Spinal cord (tissue), 10 donors: ENCODE measurements around the gene CROCC2. TPM values are rescaled to one million over a fixed set of nuclear protein-coding genes. Genes with fewer than 3 reads are reported as not detected.

Experiments
- DNase-seq, 6 donors: peaks; one replicate each; pipeline versions ENCODE4 v3.0.0 to v3.0.0-alpha.2; 2013 to 2015; ENCODE audit warnings: low spot score in 6 of 6, low read depth in 4 of 6
- H3K27ac ChIP-seq: one replicate; pipeline ENCODE4 v1.5.1; 2013; ENCODE audit warnings: low read depth, low read length, control low read depth
- H3K27me3 ChIP-seq: one replicate; pipeline ENCODE4 v1.6.1; 2013; ENCODE audit warnings: low read length; ENCODE audit not compliant: control insufficient read depth, insufficient read depth
- H3K36me3 ChIP-seq: one replicate; pipeline ENCODE4 v1.6.1; 2013; ENCODE audit warnings: low read length; ENCODE audit not compliant: control insufficient read depth, insufficient read depth
- H3K4me1 ChIP-seq: one replicate; pipeline ENCODE4 v1.6.1; 2013; ENCODE audit warnings: low read length; ENCODE audit not compliant: control insufficient read depth, insufficient read depth
- H3K4me3 ChIP-seq: one replicate; pipeline ENCODE4 v1.5.1; 2013; ENCODE audit warnings: low read depth, low read length, control low read depth
- H3K9me3 ChIP-seq: one replicate; pipeline ENCODE4 v1.6.1; 2013; ENCODE audit warnings: low read length; ENCODE audit not compliant: control insufficient read depth, insufficient read depth
- WGBS: methylation state at CpG from one replicate; pipeline ENCODE4 v1.1.5; 2013; ENCODE audit warnings: missing lambda C conversion rate; ENCODE audit not compliant: insufficient coverage; 5-methylcytosine and 5-hydroxymethylcytosine counted together
- polyA plus RNA-seq, 2 donors: library from polyadenylated mRNA; unstranded; fragments of 120-200 nt; gene quantifications; one replicate each; pipeline ENCODE4 v1.2.1, GENCODE V29; 2013; ENCODE audit not compliant: insufficient read length in 2 of 2
- total RNA-seq, 2 donors: library from RNA; depleted of rRNA in 1 of 2; stranded (reverse); fragments of 120-200 nt in 1 of 2; fragments of >200 nt in 1 of 2; gene quantifications; one replicate each; pipeline versions ENCODE4 v1.2.3 to v1.2.4, GENCODE V29; 2013 to 2014
- donor health status: healthy.

The CROCC2 gene
- total and polyA plus RNA-seq, 4 donors: 0.30 to 4.4 (median 3.0) TPM

DNA sequence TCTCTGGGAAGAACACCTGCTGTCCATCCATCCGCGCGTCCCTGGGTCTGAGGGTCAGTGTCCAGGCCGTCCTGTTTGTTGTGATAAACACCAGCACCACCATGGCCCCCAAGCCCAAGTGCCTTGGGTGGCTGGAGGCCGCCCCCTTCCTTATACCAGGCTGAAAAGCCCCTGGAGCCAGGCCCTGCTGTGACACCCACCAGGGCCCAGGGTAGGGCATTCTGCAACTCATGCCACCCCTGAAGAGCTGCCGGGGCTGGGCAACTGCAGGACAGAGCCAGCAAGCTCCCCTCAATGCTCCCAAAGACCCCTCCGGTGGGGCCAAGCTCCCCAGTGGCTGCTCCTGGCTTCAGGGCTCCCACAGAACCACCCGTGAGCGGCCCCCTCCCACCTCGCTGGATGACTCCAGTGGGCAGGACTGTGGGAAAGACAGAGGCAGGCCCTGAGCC lies 60.3 kb downstream of the CROCC2 start:
- no peak for DNase-seq
- Histone ChIP-seq H3K27ac (no peak overlapping the region), H3K4me1 (peaks cover 16% of the 10 kb centered on the region), H3K4me3 (no peak overlapping the region), H3K9me3 (no peaks in the 10 kb centered on the region), H3K27me3 (peaks cover 4% of the 10 kb centered on the region), H3K36me3 (peaks cover 13% of the 10 kb centered on the region)
- WGBS: 93% methylated on average over 8 of the region's 10 CpGs

DNA sequence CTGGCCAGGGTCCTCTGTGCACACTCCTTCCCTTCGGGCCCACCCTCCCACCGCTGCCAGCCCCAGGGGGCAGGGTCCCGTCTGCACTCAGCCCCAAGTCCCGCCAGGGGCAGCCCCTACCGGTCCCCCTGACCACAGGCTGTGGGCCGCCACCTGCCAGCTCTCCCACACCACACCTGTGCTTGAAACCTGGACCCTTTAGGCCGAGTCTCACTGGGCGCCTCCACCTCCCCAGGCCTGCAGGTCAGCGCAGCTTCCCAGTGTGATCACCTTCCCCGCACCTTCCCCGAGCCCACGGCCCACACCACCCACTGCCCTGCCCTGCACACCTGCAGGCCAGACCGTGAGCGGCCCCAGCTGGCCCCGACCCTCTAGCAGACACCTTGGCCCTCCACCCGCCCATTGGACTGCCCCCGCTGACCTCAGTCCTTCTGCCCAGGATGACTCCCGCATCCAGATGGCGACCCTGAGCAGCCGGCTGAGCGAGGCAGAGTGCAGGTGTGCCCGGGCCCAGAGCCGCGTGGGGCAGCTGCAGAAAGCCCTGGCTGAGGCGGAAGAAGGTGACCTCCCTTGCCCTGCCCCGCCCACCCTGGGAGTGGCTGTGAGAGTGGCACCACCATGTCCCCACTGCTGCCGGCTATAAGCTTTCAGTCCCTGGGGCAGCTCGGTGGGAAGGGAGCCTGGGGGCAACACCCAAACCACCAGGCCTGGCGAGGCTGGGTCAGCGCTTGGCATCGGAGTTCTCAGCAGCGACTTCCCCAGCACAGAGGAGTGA lies 61.0 kb downstream of the CROCC2 start:
- DNase-seq: no peak
- Histone ChIP-seq H3K9me3 (no peaks in the 10 kb centered on the region), H3K27me3 (peaks cover 4% of the 10 kb centered on the region), H3K4me3 (no peak overlapping the region), H3K4me1 (peaks cover 14% of the 10 kb centered on the region), H3K27ac (no peak overlapping the region), H3K36me3 (peaks cover 13% of the 10 kb centered on the region)
- WGBS: 85% methylated on average over 32 of the region's 32 CpGs

DNA sequence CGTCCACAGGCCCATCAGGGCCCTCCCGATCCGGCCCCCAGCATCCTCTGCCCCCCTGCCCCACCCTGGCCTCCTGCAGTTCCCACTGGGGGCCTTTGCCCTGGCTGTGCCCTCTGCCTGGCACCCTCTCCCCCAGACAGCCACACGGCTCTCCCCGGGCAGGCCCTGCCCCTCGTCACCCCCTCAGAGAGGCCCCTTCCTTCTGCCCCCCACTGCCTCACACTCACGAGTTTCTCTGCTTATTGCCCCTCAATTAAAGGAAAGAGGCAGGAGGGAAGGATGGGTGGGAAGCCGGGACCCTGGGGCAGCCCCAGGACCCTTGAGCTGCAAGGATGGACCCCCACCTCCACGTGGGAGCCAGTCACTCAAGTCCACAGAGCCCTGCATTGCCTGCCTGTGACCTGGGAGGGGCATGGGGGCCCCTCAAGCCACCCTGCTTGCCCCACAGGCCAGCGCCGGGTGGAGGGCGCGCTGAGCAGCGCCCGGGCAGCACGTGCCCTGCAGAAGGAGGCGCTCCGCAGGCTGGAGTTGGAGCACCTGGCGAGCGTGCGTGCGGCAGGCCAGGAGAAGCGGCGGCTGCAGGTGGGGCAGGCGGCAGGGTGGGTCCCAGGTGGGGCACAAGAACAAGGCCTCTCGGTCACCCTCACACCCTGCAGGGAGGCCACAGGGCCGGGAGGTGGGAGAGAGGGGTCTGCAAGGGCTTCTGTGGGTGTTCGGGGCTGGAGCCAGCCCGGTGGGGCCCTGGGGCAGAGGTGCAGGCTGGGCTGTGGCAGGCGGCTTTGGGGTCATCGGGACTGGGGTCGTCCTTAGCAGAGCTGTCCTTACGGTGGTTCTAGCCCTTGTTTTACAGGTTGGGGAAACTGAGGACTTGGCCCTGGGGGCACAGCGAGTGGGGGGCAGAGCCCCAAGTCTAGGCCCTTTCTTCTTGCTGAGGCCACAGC lies 61.8 kb downstream of the CROCC2 start:
- Histone ChIP-seq H3K27me3 (peaks cover 4% of the 10 kb centered on the region), H3K4me3 (no peak overlapping the region), H3K4me1 (peaks cover 14% of the 10 kb centered on the region), H3K27ac (no peak overlapping the region), H3K9me3 (no peaks in the 10 kb centered on the region), H3K36me3 (peaks cover 13% of the 10 kb centered on the region)
- 91% methylated on average over 28 of the region's 34 CpGs for WGBS
- DNase-seq: no peak

DNA sequence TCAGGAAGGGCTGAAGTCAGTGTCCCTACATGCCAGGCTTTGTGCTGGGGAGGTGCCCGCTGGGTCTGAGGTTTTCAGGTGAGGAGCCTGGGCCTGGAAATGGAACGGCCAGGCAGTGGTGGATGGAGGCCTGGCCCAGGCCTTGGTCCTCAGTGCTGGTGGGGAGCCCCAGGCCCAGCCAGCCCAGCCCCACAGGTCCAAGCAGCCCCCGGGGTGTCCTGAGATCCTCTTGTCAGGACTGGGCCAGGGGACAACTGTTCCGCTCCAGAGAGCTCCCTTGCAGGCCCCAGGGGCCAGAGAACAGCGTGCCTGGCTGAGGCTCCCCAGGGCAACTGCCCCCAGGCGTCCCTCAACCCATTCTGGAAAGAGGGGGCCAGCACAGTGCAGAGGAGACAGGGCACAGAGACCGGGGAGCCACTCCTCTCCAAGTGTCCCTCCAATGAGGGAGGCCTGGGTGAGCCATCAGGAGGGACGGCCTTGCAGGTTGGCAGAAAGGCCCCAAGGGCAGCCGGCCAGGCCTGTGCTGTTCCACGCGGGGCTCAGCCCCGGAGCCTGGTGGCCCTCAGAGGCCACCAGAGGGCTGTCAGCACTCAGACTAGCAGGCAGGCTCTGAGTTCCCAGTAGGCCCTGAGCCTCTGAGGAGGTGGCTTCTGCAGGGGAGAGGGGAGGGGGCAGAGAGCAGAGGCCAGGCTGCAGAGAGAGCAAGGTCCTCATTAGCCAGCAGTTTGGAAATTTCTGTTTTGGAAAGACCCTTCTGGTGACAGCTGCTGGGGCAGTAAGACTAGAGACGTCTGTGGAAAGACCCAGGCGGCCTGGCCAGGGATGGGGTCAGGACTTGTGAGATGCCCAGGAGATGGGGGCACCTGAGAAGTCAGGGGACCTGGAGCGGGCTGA lies 62.8 kb downstream of the CROCC2 start:
- Histone ChIP-seq H3K27me3 (peaks cover 4% of the 10 kb centered on the region), H3K27ac (no peak overlapping the region), H3K4me1 (peaks cover 19% of the 10 kb centered on the region), H3K9me3 (no peaks in the 10 kb centered on the region), H3K36me3 (peaks cover 13% of the 10 kb centered on the region), H3K4me3 (no peak overlapping the region)
- 81% methylated on average over 15 of the region's 15 CpGs for WGBS
- DNase-seq: no peak

DNA sequence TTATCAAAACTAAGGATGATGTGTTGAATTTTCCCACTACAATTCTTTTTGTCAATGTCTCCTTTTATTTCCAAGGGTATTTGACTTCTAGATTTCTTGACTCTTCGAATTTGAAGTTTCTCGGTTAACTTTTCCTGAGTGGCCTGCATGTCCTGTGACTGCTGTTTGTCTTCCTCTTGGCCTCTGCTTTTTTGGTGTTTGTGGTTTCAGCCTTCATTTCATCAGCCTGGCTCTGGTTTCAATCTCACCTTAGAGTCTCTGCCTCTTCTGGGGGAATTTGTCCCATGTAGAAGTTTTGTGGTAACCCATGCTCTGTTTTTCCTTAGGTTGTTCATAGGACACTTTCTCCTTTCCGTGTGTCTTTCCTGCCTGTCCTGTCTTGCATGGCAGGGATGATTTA lies 64.0 kb downstream of the CROCC2 start:
- Histone ChIP-seq H3K4me1 (peaks cover 19% of the 10 kb centered on the region), H3K9me3 (no peaks in the 10 kb centered on the region), H3K4me3 (no peak overlapping the region), H3K27ac (no peak overlapping the region), H3K36me3 (peaks cover 13% of the 10 kb centered on the region), H3K27me3 (peaks cover 6% of the 10 kb centered on the region)
- WGBS: no CpG with 5 or more reads among the region's 3 CpGs
- no peak for DNase-seq

DNA sequence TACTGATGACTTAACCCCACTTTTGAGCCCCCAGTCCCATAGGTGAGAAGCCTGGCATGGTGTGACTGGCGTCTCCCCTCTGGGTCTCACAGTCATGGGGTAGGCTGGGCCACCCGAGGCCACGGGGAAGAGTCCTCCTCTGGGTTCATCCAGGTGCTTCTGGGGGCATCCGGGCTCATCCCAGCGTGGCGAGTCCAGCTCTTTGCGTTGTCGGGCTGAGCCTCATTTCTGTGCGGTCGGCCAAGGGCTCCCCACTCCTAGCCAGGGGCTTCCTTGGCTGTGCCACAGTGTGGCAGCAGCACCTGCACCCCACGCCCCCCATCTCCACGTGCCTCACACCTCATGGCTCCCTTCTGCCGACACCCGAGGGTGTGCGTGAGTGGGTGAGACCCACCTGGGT lies 64.7 kb downstream of the CROCC2 start:
- Histone ChIP-seq H3K27me3 (peaks cover 9% of the 10 kb centered on the region), H3K4me1 (peaks cover 19% of the 10 kb centered on the region), H3K27ac (no peak overlapping the region), H3K9me3 (no peaks in the 10 kb centered on the region), H3K4me3 (no peak overlapping the region), H3K36me3 (peaks cover 10% of the 10 kb centered on the region)
- WGBS: 93% methylated on average over 15 of the region's 15 CpGs
- DNase-seq: no peak

DNA sequence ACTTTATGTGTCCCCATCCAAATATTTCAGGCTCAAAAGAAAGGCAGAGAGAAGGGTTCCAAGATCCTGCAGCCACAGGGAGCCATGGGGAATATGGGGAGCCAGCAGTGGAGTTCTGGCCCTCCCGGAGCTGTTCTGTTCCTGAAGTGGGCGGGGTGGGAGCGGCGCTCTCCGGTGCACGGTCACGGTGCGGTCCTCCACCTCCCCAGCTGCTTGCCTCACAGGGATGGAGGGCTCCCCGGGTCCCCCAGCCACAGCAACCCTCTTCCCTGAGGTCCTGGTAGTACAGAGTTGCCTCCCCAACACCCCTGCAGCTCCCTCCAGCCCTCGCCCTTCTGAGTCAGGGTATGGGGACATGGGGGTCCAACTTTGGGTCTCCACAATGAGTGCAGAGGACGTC lies 66.1 kb downstream of the CROCC2 start:
- H3K4me3 ChIP-seq: no peak overlapping the region
- no peak for DNase-seq
- no peaks in the 10 kb centered on the region for H3K9me3 ChIP-seq
- H3K4me1 ChIP-seq: peaks cover 19% of the 10 kb centered on the region
- 77% methylated on average over 7 of the region's 11 CpGs for WGBS
- H3K36me3 ChIP-seq: peaks cover 5% of the 10 kb centered on the region
- no peak overlapping the region for H3K27ac ChIP-seq
- peaks cover 11% of the 10 kb centered on the region for H3K27me3 ChIP-seq

DNA sequence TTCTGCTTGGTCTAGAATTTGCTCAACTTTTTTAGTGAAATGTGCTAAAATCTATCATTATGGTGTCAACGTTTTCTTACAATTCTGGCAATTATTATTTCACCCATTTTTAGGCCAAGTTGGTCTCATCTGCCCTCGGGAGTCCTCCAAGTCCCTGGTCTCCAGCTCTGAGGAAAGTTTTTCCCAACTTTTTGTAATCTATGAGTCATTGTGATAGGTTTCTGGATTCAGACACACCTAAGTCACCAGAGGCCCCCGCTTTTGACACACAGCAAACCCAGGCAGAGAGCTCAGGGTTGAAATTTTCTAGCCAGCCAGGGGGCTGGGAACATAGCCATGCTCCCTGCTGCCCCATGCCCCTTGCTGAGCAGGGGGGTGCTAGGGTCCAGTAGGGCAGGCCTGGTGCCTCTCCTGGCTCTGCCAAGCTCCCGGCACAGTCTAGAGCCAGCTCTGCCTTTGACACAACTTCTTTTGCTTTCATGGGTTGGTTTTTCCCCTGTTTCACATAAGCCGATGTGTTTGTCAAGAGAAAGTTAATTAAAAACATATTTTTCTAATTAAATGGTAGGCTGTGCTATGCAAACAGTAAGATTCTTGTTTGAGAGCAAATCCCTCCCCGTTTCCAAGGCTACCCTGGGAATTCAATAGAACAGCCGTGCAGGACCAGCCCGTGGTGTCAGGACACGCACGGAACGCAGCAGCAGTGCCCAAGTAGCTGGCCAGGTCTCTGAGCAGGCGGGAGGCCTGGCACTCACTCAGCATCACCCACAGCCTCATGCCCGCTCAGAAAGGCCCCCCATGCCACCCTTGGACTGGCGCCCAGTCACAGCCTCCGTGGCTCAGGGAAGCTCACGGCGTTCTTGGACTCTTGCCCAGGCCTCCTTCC lies 66.7 kb downstream of the CROCC2 start:
- Histone ChIP-seq H3K9me3 (no peaks in the 10 kb centered on the region), H3K36me3 (peaks cover 5% of the 10 kb centered on the region), H3K4me1 (peaks cover 19% of the 10 kb centered on the region), H3K27me3 (peaks cover 11% of the 10 kb centered on the region), H3K27ac (peak overlapping the region; percentile 69), H3K4me3 (no peak overlapping the region)
- peak in 4 of 6 donors; percentile 47 to 89 (median 70) for DNase-seq
- WGBS: 15% methylated on average over 14 of the region's 17 CpGs
